ENCODE results near the gene DUOXA1.

- TF ChIP-seq CTCF (IDR thresholded peaks at IDR 0.05 in 4 of 5, conservative IDR thresholded peaks at IDR 0.05 in 1 of 5) (no peak), POLR2A (IDR thresholded peaks at IDR 0.05) (no peak)
Measured at GRCh38 chr15:45116006-45116481, 13.6 kb downstream of the DUOXA1 start.
